Astrocyte (in vitro differentiated cells and primary cell): ENCODE data around the gene CMSS1. TPM values are rescaled to one million over a fixed set of nuclear protein-coding genes. Genes with fewer than 3 reads are reported as not detected.

Experiments used
- DNase-seq: peaks from one replicate; pipeline ENCODE4 v3.0.0-alpha.2; 2010; ENCODE audit warnings: low read depth
- FAIRE-seq: peaks from 2 replicates; lab custom pipeline; 2011; peaks lifted over from hg19 to GRCh38; lab: Jason Lieb, UNC
- H2AFZ ChIP-seq: 2 replicates; pipeline ENCODE4 v1.6.0; 2012; ENCODE audit warnings: low read depth, low read length, inconsistent platforms
- H3K27ac ChIP-seq: 2 replicates; pipeline ENCODE4 v1.5.1; 2011; ENCODE audit warnings: low read depth, low read length, inconsistent platforms
- H3K27me3 ChIP-seq: 2 replicates; pipeline ENCODE4 v1.6.0; 2011; ENCODE audit warnings: low read length, inconsistent platforms; ENCODE audit not compliant: insufficient read depth
- H3K36me3 ChIP-seq: 2 replicates; pipeline ENCODE4 v1.5.1; 2011; ENCODE audit warnings: low read length, inconsistent platforms; ENCODE audit not compliant: insufficient read depth
- H3K4me1 ChIP-seq: 2 replicates; pipeline ENCODE4 v1.5.1; 2011; ENCODE audit warnings: low read length, inconsistent platforms; ENCODE audit not compliant: insufficient read depth
- H3K4me2 ChIP-seq: 2 replicates; pipeline ENCODE4 v1.6.0; 2012; ENCODE audit warnings: low read length, inconsistent platforms
- H3K4me3 ChIP-seq: 2 replicates; pipeline ENCODE4 v1.5.1; 2011; ENCODE audit warnings: low read depth, mild to moderate bottlenecking, low read length, inconsistent platforms; ENCODE audit not compliant: insufficient read depth
- H3K79me2 ChIP-seq: 2 replicates; pipeline ENCODE4 v1.6.0; 2012; ENCODE audit warnings: mild to moderate bottlenecking, low read length, inconsistent platforms; ENCODE audit not compliant: insufficient read depth
- H3K9ac ChIP-seq: 2 replicates; pipeline ENCODE4 v1.6.0; 2012; ENCODE audit warnings: mild to moderate bottlenecking, low read length, inconsistent platforms
- H3K9me3 ChIP-seq: 2 replicates; pipeline ENCODE4 v1.5.1; 2012; ENCODE audit warnings: low read depth, mild to moderate bottlenecking, low read length, inconsistent platforms; ENCODE audit not compliant: insufficient read depth
- H4K20me1 ChIP-seq: 2 replicates; pipeline ENCODE4 v1.6.0; 2012; ENCODE audit warnings: low read length, inconsistent platforms; ENCODE audit not compliant: insufficient read depth
- H3K27ac Mint-ChIP-seq: one replicate; pipeline ENCODE4 v1.8.0; 2021; ENCODE audit warnings: mild to moderate bottlenecking, mixed read lengths; ENCODE audit not compliant: unreplicated experiment
- H3K27me3 Mint-ChIP-seq: one replicate; pipeline ENCODE4 v1.8.0; 2021; ENCODE audit warnings: low read depth, mixed read lengths; ENCODE audit not compliant: unreplicated experiment
- H3K36me3 Mint-ChIP-seq: one replicate; pipeline ENCODE4 v1.8.0; 2021; ENCODE audit warnings: low read depth, mixed read lengths; ENCODE audit not compliant: unreplicated experiment
- H3K4me1 Mint-ChIP-seq: one replicate; pipeline ENCODE4 v1.8.0; 2021; ENCODE audit warnings: low read depth, mixed read lengths; ENCODE audit not compliant: unreplicated experiment
- H3K4me3 Mint-ChIP-seq: one replicate; pipeline ENCODE4 v1.8.0; 2021; ENCODE audit warnings: mild to moderate bottlenecking, moderate library complexity, mixed read lengths; ENCODE audit not compliant: unreplicated experiment
- H3K9me3 Mint-ChIP-seq: one replicate; pipeline ENCODE4 v1.8.0; 2021; ENCODE audit warnings: mild to moderate bottlenecking, mixed read lengths; ENCODE audit not compliant: unreplicated experiment
- CTCF ChIP-seq: IDR thresholded peaks from 2 replicates; pipeline ENCODE4 v1.5.1; 2011; ENCODE audit warnings: low read depth, mild to moderate bottlenecking, inconsistent platforms, low read length, moderate library complexity; ENCODE audit not compliant: insufficient read depth
- EZH2 ChIP-seq: IDR thresholded peaks from 2 replicates; pipeline ENCODE4 v1.6.1; 2012; ENCODE audit warnings: mild to moderate bottlenecking, low read length, inconsistent platforms; ENCODE audit not compliant: insufficient read depth
- total RNA-seq: library from RNA; stranded (reverse); gene quantifications from 2 replicates; pipeline ENCODE4 v1.2.1, GENCODE V29; 2021

Gene CMSS1
- total RNA-seq, 1 donor from 2014 or later, result 12.5 TPM

- H3K4me3 ChIP-seq, result no peak overlapping the region
- H3K4me2 ChIP-seq, result peak overlapping the region; percentile 74
- H3K9me3 Mint-ChIP-seq, result peaks cover 8% of the 10 kb centered on the region
Measured at GRCh38 chr3:100073714-100074307, 256.1 kb downstream of the CMSS1 start.

GRCh38 chr3:100075196-100075595 lies 257.5 kb downstream of the CMSS1 start:
- peaks cover 17% of the 10 kb centered on the region for H3K4me1 ChIP-seq
- H3K4me1 Mint-ChIP-seq, result peaks cover 40% of the 10 kb centered on the region
- H2AFZ ChIP-seq, result no peak overlapping the region
- FAIRE-seq (no peak), DNase-seq (no peak)
- no peaks in the 10 kb centered on the region for H3K36me3 ChIP-seq
- no peaks in the 10 kb centered on the region for H4K20me1 ChIP-seq
- H3K36me3 Mint-ChIP-seq, result peaks cover 4% of the 10 kb centered on the region
- TF ChIP-seq EZH2 (no peak), CTCF (no peak)
- H3K79me2 ChIP-seq, result no peaks in the 10 kb centered on the region
- H3K27ac Mint-ChIP-seq, result no peak overlapping the region
- H3K9me3 ChIP-seq, result no peaks in the 10 kb centered on the region
- H3K4me3 Mint-ChIP-seq, result no peak overlapping the region
- no peaks in the 10 kb centered on the region for H3K27me3 Mint-ChIP-seq
- no peaks in the 10 kb centered on the region for H3K27me3 ChIP-seq
- no peak overlapping the region for H3K27ac ChIP-seq
- H3K9me3 Mint-ChIP-seq, result no peaks in the 10 kb centered on the region
- H3K4me3 ChIP-seq, result no peak overlapping the region
- no peak overlapping the region for H3K9ac ChIP-seq
- no peak overlapping the region for H3K4me2 ChIP-seq

More at GRCh38 chr3:100073714-100074307, 256.1 kb downstream of the CMSS1 start:
- Histone ChIP-seq H3K27ac (peak overlapping the region; percentile 76), H2AFZ (peak overlapping the region; percentile 43), H3K9ac (peak overlapping the region; percentile 63), H3K9me3 (no peaks in the 10 kb centered on the region), H3K4me1 (peaks cover 16% of the 10 kb centered on the region), H4K20me1 (no peaks in the 10 kb centered on the region), H3K27me3 (no peaks in the 10 kb centered on the region), H3K79me2 (no peaks in the 10 kb centered on the region), H3K36me3 (no peaks in the 10 kb centered on the region)
- FAIRE-seq (no peak), DNase-seq (peak; percentile 88)
- H3K4me1 Mint-ChIP-seq, result peaks cover 43% of the 10 kb centered on the region
- H3K27me3 Mint-ChIP-seq, result no peaks in the 10 kb centered on the region
- H3K36me3 Mint-ChIP-seq, result peaks cover 4% of the 10 kb centered on the region
- H3K27ac Mint-ChIP-seq, result peak overlapping the region; percentile 95
- peak overlapping the region; percentile 71 for H3K4me3 Mint-ChIP-seq
- TF ChIP-seq CTCF (no peak), EZH2 (no peak)
